Measurements from ENCODE around the gene SARDH.

The SARDH gene

DNA sequence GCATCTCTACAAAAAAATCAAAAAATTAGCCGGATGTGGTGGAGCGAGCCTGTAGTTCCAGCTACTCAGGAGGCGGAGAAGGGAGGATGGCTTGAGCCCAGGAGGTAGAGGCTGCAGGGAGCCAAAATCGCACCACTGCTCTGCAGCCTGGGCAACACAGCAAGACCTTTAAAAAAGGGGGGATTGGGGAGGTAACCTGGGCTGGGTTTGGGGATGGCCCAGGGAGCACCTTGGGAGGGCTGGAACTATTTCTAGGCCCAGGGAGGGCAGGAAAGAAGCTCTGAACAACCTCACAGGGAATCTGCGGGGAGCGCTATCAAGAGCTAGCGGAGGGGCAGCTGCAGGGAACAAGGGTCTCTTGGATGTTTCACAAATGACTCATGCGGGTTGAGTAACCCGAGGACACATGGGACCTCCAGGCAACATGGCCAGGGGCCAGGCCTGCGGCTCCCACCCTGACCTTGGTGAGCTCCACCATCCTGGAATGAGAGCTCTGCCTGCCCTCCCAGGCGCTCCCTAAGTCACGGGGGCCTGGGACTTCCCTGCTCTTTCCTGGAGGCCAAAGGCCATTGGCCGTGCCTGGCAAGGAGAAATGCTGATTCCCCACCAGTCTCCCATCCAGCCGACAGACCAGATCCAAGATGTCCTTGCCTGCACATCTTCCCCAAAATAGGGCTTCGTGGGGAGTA is 23.4 kb downstream of the SARDH start:
- DNase-seq (ENCODE audit: low read depth in 2 of 2), result no peak

DNA sequence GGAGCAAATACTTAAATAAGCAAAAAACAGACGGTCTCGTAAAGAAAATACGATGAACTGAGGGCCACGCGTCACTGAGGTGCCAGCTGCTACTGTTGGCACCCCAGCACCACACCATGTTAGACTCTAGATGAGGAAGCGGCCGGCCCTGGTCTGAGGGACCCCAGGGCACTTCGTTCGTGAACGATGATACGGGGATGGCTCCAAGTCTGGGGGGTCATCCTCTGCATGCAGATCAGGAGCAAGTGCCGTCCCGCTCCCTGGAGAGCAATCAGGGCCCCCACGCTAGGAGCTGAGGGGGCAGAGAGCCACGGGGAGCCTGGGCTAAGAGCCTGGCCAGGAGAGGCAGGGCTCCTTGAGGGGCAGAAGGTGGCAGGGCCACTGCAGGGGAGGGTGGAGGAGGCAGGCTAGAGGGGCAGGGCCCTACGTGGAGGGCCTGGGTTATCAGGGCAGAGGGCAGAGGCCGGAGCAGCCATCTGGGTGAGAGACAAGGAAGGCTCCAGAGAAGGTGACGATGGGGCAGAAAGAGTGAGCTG is 24.1 kb downstream of the SARDH start:
- DNase-seq (ENCODE audit: low read depth in 2 of 2), result no peak

DNA sequence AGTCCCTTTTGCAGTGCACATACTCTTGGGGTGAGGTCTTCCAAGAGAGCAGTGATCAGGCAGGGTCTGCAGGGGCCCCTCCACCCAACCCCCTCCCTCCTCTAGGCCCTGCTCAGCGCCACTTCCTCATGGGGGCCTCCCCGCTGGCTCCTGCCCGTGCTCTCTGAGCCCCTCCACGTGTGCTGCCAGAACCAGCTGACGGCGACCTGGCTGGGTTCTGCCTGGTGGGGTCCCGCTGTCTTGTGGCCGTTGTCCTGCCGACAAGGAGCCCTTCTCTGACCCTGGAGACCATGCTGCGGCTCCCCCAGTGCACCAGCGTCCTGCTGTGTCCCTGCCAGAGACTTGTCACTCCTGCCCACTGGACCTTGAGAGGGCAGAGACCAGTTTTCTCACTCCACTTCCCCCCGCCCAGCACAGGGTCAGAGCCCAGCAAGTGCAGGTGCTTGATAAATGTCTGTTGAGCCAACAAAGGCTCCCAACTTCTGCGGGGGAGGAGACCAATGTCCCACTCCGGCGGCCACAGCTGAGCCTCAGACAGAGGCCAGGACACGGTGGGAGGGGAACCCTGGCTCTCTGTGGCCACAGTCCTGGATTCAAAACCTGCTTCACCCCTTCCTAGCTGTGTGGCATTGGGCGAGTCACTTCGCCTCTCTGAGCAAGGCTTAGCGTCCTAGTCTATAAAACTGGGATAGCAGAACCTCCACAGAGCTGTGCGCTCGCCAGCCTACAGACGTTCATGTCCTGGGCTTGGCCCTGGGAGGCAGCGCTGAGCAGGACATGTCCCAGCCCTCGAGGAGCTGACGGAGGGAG is 24.8 kb downstream of the SARDH start:
- DNase-seq (ENCODE audit: low read depth in 2 of 2), result no peak

DNA sequence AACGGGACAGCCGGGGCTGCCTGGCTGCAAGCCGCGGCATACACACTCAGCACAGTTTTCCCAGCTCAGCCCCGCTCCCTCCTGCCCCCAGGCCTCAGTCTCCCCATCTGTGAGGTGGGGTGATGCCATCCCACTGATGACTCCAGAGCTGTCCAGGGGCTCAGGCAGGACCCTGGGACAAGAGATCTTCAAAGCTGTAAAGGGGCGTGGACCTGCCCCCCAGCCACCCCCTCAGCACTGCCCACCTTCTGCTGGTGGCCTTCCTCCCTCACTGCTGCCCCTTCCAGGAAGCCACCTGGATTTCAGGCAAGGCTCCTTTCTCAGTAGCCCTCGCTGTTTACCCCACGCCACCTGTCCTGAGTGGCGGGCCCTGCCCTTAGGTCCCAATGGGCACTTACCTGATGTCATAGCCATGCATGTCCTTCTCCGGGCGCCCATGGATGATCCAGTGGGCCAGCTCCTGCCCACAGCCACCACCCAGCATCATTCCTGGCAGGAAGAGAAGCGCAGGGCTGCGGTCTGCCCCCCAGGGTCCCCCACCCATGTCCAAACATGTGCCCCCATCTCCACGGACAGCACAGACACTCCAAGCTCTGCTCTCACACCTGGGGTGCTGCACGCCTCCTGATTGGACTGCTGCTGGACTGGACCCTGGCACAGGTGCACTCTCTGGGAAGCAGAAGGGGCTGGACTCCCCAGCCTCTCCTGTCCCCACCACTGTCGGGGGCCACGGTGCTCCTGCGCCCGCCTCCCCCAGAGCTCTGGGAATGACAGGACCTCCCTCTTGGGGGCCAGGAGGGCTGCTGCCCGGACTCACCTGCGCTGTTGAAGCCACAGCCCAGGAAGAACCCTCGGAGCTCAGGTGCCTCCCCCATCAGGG is 25.7 kb downstream of the SARDH start:
- DNase-seq (ENCODE audit: low read depth in 2 of 2), result no peak

DNA sequence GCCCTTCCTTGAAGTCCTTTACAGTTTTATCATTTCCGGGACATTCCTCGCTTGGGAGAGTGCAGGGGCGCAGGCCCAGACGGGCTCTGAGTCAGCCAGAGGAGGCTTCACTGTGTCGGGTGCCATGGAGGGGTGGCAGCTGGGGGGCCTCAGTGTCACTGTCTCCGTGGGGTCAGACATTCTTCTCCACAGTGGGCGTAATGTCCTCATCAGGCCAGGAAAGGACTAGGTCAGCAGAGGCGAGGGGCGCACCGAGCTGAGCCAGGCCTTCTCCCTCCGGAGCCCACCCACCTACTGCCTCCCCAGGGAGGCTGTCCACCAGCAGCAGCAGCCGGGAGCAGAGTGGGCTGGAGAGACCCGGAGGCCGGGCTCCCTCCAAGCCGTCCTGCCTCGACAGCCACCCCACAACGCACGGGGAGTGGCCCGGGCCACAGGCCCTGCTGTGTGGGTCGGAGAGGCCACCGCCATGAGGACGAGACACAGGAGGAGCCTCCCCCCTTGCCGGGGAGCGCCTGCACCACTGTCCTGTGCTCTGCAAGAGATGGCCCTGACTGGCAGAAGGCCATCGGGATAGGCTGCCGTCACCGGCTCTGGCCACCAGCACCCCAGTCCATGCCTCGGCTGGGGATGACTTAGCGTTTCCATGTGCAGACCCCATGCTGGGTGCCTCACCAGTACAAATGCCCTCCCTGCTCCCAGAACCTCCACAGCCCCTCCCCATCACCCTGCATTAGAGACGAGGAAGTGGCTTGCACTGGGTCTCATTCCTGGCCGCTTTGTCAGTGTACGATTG is 26.5 kb downstream of the SARDH start:
- DNase-seq (ENCODE audit: low read depth in 2 of 2), result no peak

DNA sequence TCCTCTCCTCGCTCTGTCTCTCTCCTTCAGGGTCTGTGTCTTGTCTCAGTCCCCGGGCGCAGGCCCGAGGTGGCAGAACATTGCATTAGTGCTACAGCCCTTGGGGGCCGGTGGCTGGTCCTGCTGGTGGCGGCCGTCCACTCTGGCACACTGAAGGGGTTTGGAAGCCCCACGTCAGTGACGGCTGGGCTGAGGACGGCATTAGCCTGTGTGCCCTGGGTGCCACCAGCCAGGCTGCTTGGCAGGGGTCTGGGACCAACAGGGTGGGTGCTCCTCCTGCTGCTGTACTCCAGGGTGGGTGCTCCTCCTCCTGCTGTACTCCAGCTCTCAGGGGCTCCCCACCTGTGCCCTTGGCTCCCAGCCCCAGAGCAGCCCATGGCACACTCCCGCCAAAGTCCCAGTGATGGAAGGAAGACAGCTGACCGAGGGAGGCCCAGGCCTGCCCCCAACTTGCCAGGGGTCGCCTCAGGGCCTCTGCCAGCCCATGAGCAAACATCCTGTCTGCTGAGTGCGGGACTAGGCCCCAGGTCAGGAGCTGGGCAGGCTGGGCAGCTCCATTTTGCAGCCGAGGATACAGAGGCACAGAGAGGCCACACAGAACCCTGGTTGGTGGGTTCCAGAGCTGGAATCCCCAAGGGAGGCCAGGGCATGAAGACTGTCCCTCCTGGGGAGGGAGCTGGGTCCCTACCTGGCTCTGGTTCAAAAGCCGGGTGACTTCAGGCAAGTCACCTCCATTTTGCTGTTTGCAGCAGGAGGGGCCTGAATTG is 27.3 kb downstream of the SARDH start:
- no peak for DNase-seq (ENCODE audit: low read depth in 2 of 2)

DNA sequence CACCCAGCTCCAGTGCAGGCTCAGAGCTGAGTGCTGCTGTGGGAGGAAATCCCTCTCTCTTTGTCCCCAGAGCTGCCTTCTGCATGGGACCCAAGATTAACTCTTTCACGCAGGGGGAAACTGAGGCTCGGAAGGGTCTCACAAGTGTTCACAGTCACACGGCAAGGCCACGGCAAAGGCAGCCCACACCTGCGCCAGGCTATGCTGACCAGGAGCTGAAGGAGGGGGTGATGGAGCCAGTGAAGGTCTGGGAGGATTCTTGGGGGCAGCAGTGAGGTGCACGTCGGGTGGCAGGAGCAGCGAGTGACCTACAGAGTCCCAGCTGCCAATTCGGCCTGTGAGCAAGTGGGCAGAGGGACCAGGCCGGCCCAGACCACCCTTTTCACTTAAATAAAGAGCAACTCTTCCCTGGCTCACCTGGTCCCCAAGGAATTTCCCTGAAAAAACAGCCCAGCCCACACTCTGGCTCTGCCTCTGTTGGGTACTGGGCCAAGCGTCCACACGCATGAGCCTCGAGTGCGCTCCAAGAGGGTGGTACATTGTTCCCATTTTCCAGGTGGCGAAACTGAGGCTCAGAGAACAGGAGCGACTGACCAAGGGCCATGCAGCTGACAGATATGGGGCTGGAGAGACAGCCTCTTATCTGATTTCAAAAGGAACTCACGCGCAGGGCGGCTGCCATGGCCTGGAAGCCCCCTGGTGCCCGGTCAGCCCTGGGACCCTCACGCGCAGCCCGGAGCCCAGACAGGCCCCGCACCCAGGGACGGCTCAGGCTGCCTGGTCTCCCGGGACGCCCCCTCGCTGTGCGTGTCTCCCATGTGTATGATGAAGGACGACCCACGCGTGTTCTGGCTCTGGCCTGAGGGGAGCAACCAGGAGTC is 28.2 kb downstream of the SARDH start:
- no peak for DNase-seq (ENCODE audit: low read depth in 2 of 2)

DNA sequence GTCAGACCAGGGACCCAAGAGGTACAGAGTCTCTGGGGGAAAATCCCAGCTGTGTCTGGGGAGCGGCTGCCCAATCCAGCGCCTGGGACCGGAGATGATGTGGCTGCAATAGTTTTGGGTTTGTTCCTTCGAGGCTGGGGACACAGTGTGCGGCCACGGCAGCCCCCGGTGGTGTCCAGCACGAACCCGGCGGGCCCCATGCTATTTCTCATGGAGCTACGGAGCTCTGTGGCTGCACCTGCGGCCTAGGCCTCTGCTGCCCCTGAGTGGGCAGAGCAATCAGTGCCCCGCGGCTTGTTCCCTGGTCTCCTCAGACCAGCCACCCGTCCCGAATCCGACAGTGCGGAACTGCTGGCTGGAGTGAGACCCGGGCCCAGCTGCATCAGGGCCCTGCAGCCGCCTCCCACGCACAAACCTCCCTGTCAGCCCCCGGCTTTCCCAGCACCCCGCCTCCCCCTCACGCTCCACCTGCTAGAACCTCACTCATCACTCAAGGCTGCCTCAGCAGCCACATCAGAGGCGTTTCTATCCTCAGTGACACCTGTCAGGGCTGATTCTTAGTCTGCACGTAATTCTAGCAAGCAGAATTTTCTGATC is 29.0 kb downstream of the SARDH start:
- no peak for DNase-seq (ENCODE audit: low read depth in 2 of 2)

DNA sequence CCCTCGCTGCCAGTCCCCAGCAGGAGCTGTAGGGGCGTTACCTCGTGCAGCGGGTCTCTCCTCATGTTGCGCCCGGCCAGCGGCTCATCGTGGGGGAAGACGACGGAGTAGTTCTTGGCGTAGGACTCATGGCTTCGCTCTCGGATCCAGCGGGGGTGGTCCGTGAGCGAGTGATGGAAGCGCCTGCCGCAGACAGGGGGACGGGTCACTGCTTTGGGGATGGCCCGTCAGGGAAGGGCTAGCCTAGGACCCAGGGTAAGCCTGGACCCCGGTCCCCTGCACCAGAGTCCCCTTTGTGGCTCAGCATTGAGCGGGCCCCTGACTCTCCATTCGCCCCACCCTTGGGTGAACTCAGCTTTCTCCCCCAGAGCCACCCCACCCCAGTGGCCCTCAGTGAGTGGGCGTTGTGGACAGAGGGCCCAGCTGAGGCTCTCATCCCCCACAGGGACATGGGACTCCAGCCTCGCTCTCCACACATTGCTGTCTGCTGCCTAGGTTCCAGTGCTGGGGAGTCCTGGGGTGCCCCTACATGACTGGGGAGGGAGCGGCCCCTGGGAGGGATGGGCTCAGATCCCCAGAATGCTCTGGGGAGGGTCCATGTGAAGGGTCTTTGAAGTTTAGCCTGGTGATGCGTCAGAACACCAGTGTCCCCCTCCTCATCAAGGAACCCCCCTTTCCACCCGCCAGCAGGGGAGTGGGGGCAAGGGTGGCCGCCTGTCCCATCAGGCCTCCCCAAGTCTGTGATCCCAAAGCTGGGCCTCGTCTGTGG is 29.7 kb downstream of the SARDH start:
- DNase-seq (ENCODE audit: low read depth in 2 of 2), result no peak

DNA sequence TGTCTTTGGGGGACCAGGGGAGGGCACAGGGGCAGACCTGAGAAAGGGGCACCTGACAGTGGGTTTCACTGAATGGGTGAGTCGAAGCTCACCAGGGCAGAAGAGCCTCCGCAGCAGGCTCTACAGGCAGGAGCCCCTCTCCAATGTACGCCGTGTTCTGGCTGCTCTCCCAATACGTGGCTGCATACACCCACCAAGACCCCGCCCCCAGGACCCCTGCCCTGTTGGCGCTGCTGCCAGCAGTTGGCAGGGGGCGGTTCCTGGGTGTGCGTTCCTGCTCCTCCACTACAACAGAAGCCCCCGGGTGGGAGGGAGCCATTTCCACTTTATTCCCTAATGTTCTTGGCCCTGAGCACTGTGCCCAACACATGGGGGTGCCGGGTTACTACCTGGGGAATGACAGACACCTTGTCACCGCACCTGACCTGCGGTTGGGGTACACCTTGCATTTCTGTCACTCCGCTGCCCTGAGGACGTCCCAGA is 30.3 kb downstream of the SARDH start:
- no peak for DNase-seq (ENCODE audit: low read depth in 2 of 2)

DNA sequence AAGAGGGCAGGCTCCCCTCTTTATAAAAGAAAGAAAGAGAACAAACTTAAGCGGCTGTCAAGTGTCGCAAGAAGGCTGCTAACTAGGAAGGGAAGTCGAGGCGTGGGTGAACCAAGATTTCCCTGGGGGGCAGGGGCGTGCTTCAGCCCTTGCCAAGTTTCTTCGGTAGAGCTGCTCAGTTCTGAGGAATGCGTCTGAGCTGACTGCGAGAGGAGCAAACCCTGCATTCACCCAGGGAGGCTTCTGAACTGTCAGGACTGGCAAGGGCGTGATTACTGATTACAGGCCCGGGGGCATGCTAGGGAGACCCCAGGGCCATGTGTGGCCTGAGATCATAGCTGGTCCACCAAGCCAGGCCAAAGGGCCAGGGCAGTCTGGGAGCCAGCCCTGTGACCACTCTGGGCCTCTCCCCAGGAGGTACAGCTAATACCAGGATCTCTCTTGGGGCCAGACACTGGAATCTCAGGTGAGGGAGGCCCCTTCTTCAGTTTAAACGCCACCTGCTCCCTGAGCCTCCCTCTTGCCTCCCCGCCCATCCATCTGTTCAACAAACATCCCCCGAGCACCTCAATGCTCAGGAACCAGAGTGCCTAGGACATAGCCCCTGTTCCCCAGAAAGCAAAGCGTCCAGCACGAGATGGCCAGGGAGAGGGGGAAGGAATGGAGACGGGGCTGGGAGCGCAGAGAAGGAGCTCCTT is 30.9 kb downstream of the SARDH start:
- DNase-seq (ENCODE audit: low read depth in 2 of 2), result no peak

DNA sequence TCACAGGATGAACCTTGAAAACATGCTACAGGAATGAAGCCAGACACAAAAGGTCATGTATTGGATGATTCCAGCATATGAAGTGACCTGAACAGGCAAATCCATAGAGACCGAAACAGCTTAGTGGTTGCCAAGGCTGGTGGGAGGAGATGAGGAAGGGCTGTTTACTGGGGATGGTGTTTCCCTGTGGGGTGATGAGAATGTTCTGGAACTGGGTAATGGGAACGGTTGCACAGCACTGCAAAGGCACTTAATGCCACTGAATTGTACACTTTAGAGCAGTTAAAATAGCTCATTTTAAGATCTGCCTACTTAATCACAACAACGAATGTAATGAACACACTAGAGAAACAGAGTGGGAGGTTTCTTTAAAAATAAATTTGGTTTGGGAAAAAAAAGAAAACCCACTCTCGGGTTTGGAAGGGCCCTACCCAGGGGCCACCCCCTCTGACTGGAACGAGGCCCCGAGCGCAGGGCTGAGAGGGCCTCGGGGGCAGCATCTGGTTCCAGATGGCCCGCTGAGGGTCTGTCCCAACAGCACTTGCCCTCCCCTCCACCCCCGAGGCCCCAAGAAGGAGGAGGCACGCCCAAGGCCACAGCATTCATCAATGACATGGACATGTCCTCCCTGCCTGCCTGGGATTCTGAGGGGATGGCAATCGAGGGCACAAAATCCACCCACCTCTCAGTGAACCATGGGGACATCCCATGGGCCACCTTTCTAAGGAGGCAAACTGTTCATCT is 31.7 kb downstream of the SARDH start:
- no peak for DNase-seq (ENCODE audit: low read depth in 2 of 2)

DNA sequence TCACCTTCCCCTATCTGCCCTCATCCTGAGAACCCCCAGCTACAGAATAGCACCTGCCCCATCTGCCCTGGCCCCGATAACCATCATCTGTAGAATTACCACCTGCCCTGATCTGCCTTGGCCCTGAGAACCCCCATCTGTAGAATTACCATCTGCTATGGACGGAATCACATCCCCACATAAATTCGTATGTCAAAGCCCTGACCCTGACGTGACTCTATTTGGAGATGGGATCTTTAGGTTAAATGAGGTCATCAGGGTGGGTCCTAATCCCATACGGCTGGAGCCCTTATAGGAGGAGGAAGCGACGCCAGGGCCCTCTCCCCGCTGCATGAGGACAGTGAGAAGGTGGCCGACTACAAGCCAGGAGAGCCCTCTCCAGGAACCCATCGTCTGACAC is 32.6 kb downstream of the SARDH start:
- no peak for DNase-seq (ENCODE audit: low read depth in 2 of 2)

DNA sequence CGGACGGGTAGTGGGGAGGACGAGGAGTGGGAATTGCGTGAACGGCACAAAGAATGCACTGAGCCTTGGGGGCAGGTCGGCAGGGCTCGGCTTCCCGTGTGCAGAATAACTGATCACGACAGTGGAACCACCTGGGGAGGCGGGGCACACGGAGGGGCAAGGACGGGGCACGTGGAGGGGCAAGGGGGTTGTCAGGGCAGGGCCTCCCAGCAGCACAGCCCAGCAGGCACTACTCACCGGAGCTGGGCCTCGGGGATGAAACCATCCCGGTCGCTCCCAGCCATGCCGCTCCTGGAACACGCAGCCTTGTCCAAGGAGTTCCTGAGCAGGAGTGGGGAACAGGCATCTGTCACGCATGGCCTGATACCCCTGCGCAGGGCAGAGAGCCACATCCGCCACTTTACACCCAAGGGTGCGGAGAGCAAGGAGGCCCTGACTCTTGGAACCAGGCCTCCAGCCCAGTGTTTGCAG is 33.4 kb downstream of the SARDH start:
- no peak for DNase-seq (ENCODE audit: low read depth in 2 of 2)

DNA sequence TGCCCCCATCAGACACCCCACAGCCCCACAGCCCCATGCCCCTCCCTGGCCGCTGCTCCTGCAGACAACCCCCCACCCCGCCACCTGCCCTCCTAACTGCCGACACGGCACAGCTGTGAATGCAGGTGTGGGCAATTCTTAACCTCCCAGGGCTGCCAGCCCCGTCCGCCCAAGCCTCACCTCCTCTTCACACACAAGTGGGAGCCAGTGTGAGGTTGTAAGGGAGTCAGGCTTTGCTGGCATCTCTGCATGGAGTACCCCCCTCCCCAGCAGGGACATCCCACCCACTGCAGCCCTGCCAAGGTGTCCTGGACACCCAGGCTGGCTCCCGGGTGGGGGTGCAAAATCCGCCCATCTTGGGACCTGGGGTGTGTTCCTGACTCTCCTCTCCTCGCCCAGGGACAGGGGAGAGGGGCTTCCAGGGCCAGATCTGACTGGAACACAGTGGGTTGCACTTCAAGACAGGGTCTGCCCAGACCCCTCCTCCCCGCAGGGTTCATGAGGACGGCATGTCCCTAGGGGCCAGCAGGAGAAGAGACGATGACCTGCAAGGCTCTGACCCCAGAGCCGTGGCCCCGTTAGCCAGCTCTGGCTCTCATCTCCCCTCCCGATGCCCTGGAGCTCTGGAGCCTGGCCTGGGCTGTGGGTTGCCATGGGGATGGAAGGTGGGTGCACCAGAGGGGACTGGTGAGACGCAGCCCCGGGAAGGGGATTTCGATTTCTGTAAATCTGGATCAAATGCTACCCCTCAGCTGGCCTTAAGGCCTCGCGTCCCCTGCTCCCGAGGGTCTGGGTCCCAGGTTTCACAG is 34.4 kb downstream of the SARDH start:
- no peak for DNase-seq (ENCODE audit: low read depth in 2 of 2)
